ENCODE results near the gene CDC42BPA.
"Not testable (repeated sequence)": the region's sequence is repeated elsewhere in the genome, so short reads cannot be mapped to it uniquely, and the experiment has no call there.

Gene CDC42BPA

DNA sequence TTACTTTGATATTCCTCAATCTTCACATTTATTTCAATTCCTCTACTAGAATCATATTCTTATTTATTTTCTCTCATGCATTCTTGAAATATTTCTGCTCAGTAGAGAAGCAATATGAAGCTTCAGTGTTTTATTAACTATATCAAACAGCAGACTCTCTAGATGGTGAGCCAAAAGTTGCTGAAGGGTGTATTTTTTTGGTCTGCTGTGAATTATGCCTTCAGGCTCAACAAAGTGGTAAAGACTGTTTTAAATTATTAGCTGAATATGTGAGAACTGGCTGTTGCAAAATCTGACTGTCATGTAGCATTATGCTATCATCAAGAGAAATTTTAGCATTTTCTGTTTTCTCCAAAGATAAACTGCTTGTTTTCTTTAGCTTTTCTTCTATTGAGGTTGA lies 24.9 kb upstream of the CDC42BPA start:
- CTCF ChIA-PET, result no interaction called here
- peak; percentile 30; the same call in 1 of the 2 replicates for TF ChIP-seq ZNF384 (IDR thresholded peaks at IDR 0.05)
- no peak for TF ChIP-seq ELF4 (IDR thresholded peaks at IDR 0.05)
- no peak for TF ChIP-seq ARNT (IDR thresholded peaks at IDR 0.05)
- TF ChIP-seq CTBP1 (IDR thresholded peaks at IDR 0.05; ENCODE audit: borderline replicate concordance), result no peak
- no peak for DNase-seq (ENCODE audit: extremely low spot score)
- POLR2A ChIA-PET, result interaction anchor here (1.7 kb wide), 1 partner anchor 25 kb away, joined by 10 read pairs; the partner anchor contains the start of gene CDC42BPA

DNA sequence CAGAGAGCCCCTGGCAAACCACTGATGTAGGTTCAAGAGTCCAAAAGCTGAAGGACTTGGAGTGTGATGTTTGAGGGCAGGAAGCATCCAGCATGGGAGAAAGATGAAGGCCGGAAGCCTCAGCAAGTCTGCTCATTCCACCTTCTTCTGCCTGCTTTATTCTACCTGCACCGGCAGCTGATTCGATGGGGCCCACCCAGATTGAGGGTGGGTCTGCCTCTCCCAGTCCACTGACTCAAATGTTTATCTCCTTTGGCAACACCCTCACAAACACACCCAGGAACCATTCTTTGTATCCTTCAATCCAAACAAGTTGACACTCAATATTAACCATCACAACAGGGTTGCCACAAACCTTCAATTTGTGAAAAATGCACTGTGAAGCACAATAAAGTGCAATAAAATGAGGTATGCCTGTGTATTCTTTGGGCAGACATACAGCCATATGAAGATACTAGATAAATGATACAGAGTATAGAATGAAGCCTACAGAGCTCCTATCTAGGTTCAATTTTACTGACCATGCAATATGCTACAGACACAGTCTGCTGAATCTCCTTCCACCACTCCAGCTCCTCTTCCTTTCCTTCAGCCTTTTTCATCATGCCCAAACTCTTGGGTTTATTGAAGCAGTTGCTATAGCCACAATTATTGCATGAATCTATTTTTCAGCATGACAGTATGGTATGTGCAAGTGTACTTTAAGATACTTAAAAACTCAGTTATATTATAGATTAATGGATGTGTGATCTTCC lies 24.0 kb upstream of the CDC42BPA start:
- DNase-seq (ENCODE audit: extremely low spot score), result no peak
- POLR2A ChIA-PET, result no interaction called here
- no peak for TF ChIP-seq ZNF384 (IDR thresholded peaks at IDR 0.05)
- TF ChIP-seq SUZ12 (IDR thresholded peaks at IDR 0.05), result no peak
- TF ChIP-seq L3MBTL2 (conservative IDR thresholded peaks at IDR 0.05), result no peak
- CTCF ChIA-PET, result no interaction called here

DNA sequence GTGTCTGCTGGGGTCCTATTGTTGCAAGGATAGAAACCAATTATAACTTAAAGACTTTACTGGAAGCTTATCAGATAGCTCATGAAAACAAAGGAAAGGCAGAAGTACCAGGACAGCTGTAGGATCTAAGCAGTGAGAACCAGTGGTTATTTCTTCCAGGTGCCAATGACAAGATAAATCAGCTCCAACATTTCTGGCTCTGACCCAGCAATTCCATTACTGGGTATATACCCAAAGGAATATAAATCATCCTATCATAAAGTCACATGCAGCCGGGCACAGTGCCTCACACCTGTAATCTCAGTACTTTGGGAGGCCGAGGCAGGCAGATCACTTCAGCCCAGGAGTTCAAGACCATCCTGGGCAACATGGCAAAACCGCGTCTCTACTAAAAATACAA lies 17.8 kb upstream of the CDC42BPA start:
- CTCF ChIA-PET, result interaction anchor here (0.6 kb wide), 1 partner anchor 110 kb away, joined by 3 read pairs; no protein-coding TSS in a partner anchor

DNA sequence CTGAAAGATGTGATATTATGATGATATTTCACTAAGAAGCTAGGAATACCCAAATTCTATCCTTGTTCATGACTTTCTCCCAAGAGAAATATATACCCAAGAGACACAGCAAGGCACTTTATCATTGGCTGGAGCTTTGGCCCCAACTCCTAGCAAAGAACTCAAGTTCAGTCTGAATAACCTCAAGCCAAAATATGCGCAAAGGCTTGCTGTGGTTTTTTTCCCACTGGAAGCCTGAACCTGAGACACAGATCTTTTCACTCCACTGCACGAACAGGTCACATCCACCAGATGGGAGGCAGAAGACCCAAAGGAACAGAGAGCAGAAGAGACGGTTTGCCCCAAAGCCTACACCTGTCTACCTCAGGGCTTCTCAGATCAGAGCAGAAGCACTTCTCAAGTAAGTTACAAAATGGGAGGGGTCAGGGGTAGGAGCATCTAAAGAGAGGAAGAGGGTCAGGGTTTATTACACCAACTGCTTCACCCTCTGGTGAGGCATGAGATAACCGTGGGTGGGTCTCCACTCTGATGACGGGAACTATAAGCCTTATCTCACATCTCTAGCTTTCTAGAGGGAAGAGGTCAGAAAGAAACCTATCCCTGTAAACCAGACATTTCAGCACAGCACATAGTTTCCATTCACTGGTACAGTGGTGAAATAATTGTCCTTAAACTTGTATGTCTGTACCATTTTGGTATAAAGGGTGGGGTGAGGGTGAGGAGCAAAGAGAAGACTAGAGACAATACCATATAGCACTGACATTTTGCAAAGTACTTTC lies 17.1 kb upstream of the CDC42BPA start:
- no peak for DNase-seq (ENCODE audit: extremely low spot score)
- TF ChIP-seq HDGF (IDR thresholded peaks at IDR 0.05; ENCODE audit: borderline replicate concordance), result no peak
- TF ChIP-seq FOXA1 (IDR thresholded peaks at IDR 0.05), result no peak
- no peak for TF ChIP-seq NFRKB (IDR thresholded peaks at IDR 0.05)
- no peak for TF ChIP-seq LEF1 (IDR thresholded peaks at IDR 0.05; ENCODE audit: borderline replicate concordance)
- TF ChIP-seq TARDBP (IDR thresholded peaks at IDR 0.05), result no peak
- no peak for TF ChIP-seq ZNF384 (IDR thresholded peaks at IDR 0.05)
- TF ChIP-seq ELF4 (IDR thresholded peaks at IDR 0.05), result no peak
- POLR2A ChIA-PET, result no interaction called here
- CTCF ChIA-PET, result interaction anchor here (0.6 kb wide), 1 partner anchor 110 kb away, joined by 3 read pairs; no protein-coding TSS in a partner anchor

More for the DNA sequence above, 17.8 kb upstream of the CDC42BPA start:
- POLR2A ChIA-PET; DNase-seq (ENCODE audit: extremely low spot score): not testable (repeated sequence)

DNA sequence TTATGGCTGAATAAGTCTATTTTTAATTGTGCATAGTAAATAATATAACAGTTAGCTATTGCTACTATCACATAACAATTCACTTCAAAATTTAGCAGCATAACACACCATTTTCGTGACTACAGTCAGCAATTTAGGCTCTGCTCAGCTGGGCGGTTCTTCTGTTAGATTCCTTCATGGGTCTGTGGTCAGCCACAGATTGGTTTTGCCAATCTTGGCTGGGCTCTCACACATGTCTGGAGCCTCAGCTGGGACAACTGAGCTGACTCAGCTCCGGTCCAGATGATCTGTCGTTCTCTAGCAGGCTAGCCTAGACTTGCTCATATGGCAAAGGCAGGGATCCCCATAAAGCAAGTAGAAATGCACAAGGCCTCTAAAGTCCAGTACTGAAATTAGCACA lies 15.1 kb upstream of the CDC42BPA start:
- ChIA-PET POLR2A (interaction anchor here (1.6 kb wide), 1 partner anchor 15 kb away, joined by 5 read pairs; the partner anchor contains the start of gene CDC42BPA), CTCF (no interaction called here)
- no peak for DNase-seq (ENCODE audit: extremely low spot score)
- TF ChIP-seq LEF1 (IDR thresholded peaks at IDR 0.05; ENCODE audit: borderline replicate concordance) (no peak), HDGF (IDR thresholded peaks at IDR 0.05; ENCODE audit: borderline replicate concordance) (no peak), ARNT (IDR thresholded peaks at IDR 0.05) (no peak), SP1 (IDR thresholded peaks at IDR 0.05) (no peak), SUZ12 (IDR thresholded peaks at IDR 0.05) (no peak), BHLHE40 (IDR thresholded peaks at IDR 0.05; ENCODE audit: borderline replicate concordance) (no peak)

DNA sequence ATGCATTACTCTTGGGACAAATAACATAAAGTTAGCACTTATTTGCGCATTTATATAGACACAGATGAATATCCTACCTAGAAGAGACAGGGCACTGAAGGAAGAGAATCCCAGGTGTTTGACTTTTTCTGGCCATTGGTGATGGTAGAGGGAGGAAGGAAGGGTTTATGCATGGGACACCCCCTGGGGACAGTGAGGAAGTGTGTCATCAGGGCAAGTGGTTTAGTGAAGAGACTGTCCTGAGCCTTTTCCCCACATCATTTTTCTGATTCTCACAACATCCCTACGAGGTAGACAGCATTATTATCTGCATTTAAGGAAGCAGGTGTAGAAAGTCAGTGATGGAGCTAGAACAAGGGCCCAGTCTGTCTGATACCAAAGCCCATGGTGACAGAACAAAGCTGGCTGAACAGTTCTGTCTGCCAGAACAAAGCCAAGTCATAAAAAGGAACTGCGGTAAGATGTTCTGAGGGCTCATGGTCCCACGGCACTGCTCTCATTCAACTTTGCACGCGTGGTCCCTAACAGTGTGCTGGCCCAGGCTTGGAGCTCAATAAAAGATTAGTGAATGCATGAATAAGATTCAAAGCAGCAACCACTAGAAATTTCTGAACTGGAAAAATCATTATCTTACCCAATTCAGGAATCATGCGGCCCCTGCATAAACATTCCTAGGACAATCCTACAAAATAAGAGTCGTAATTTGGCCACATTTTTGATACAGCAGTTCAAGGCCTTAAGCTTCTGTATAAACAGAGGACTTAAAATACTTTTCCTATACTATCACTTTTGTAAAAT lies 12.2 kb upstream of the CDC42BPA start:
- ChIA-PET POLR2A (interaction anchor here (1.5 kb wide), 1 partner anchor 9 kb away, joined by 5 read pairs; no protein-coding TSS in a partner anchor), CTCF (no interaction called here)
- DNase-seq (ENCODE audit: extremely low spot score), result no peak
- TF ChIP-seq ELF4 (IDR thresholded peaks at IDR 0.05) (no peak), FOXK2 (IDR thresholded peaks at IDR 0.05) (no peak), L3MBTL2 (conservative IDR thresholded peaks at IDR 0.05) (no peak), TARDBP (IDR thresholded peaks at IDR 0.05) (no peak), LEF1 (IDR thresholded peaks at IDR 0.05; ENCODE audit: borderline replicate concordance) (no peak), FOXM1 (IDR thresholded peaks at IDR 0.05; ENCODE audit: borderline replicate concordance) (no peak), ZNF384 (IDR thresholded peaks at IDR 0.05) (no peak), CTBP1 (IDR thresholded peaks at IDR 0.05; ENCODE audit: borderline replicate concordance) (no peak), SUZ12 (IDR thresholded peaks at IDR 0.05) (no peak)
- TF ChIP-seq, protein P1, sequence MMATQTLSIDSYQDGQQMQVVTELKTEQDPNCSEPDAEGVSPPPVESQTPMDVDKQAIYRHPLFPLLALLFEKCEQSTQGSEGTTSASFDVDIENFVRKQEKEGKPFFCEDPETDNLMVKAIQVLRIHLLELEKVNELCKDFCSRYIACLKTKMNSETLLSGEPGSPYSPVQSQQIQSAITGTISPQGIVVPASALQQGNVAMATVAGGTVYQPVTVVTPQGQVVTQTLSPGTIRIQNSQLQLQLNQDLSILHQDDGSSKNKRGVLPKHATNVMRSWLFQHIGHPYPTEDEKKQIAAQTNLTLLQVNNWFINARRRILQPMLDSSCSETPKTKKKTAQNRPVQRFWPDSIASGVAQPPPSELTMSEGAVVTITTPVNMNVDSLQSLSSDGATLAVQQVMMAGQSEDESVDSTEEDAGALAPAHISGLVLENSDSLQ (IDR thresholded peaks at IDR 0.05), result no peak

DNA sequence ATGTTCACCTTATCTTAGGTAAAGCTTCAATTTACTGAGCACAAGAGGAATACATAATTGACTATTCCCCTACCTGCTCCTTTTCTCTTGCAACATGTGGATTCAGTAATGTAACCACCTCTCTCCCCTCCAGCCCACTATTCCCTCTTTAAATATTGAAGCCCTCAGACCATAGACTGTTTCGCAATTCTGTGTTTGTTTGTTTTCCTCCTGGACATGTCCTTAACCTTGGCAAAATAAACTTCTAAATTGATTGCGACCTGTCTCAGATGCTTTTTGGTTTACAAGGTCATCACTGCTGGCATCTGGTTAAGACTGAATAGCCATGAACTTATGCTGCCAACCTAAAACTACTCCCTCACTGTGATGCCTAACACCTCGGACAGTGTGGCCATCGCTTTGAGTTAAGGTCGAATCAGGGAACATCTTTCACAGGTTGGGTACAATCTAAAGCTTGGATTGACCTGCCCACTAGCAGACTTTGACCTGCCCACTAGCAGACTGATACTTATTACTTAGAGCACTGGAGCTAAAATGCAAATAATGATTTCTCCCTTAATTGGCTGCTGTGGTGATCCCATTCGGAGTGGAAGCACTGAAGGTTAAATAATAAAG lies 10.2 kb upstream of the CDC42BPA start:
- ChIA-PET CTCF (interaction anchor here (0.8 kb wide), 1 partner anchor 9 kb away, joined by 3 read pairs; no protein-coding TSS in a partner anchor), POLR2A (interaction anchor here (2.1 kb wide), 1 partner anchor 9 kb away, joined by 12 read pairs; no protein-coding TSS in a partner anchor)
- TF ChIP-seq ZNF384 (IDR thresholded peaks at IDR 0.05) (no peak), NFRKB (IDR thresholded peaks at IDR 0.05) (no peak), FOXM1 (IDR thresholded peaks at IDR 0.05; ENCODE audit: borderline replicate concordance) (no peak), FOXA1 (IDR thresholded peaks at IDR 0.05) (no peak), ELF4 (IDR thresholded peaks at IDR 0.05) (no peak), LEF1 (IDR thresholded peaks at IDR 0.05; ENCODE audit: borderline replicate concordance) (no peak), L3MBTL2 (conservative IDR thresholded peaks at IDR 0.05) (no peak), FOXK2 (IDR thresholded peaks at IDR 0.05) (no peak), TARDBP (IDR thresholded peaks at IDR 0.05) (no peak), SUZ12 (IDR thresholded peaks at IDR 0.05) (no peak), ARNT (IDR thresholded peaks at IDR 0.05) (no peak), SP1 (IDR thresholded peaks at IDR 0.05) (no peak), HDGF (IDR thresholded peaks at IDR 0.05; ENCODE audit: borderline replicate concordance) (no peak), BHLHE40 (IDR thresholded peaks at IDR 0.05; ENCODE audit: borderline replicate concordance) (no peak), CTBP1 (IDR thresholded peaks at IDR 0.05; ENCODE audit: borderline replicate concordance) (no peak)
- TF ChIP-seq, protein P1 (IDR thresholded peaks at IDR 0.05), result no peak
- no peak for DNase-seq (ENCODE audit: extremely low spot score)
